Right ventricle myocardium inferior (tissue), 1 donor: Measurements from ENCODE around the gene NAA80. TPM values are rescaled to one million over a fixed set of nuclear protein-coding genes. Genes with fewer than 3 reads are reported as not detected.
A peak's percentile ranks its signal among the peaks of the same experiment; 100 is the strongest.
"Not testable (repeated sequence)": the region's sequence is repeated elsewhere in the genome, so short reads cannot be mapped to it uniquely, and the experiment has no call there.

ENCODE experiments used
- ATAC-seq: fragments of 200-7000 bp; cut with Tn5 transposase; one replicate; pipeline ENCODE4 v1.9.1; 2020; ENCODE audit warnings: mild to moderate bottlenecking, moderate library complexity
- DNase-seq: peaks from one replicate; pipeline ENCODE4 v3.0.0; 2021; ENCODE audit errors: missing footprints
- intact Hi-C: fragments of 100-400 bp; cut with DNase I; formaldehyde crosslinking; loops from one replicate; pipeline ENCODE4 v1.11.0; 2022
- total RNA-seq: library from RNA; stranded (reverse); fragmentation: NEBNext Ultra II Directional; extraction: Animal tissue kit (Norgen Biotek cat#: 25700); gene quantifications from one replicate; pipeline ENCODE4 v1.2.1, GENCODE V29; 2021
- donor health status: DM: no; HTN: yes; CAD: no; lungs with severe emphysema.

Gene NAA80
- total RNA-seq, 1 donor from 2014 or later: 5.8 TPM

- intact Hi-C loops: no loop called here
- DNase-seq: no peak
- ATAC-seq: no peak
These were observed 32.4 kb downstream of the NAA80 start for GRCh38 chr3:50266836-50267235.

DNA sequence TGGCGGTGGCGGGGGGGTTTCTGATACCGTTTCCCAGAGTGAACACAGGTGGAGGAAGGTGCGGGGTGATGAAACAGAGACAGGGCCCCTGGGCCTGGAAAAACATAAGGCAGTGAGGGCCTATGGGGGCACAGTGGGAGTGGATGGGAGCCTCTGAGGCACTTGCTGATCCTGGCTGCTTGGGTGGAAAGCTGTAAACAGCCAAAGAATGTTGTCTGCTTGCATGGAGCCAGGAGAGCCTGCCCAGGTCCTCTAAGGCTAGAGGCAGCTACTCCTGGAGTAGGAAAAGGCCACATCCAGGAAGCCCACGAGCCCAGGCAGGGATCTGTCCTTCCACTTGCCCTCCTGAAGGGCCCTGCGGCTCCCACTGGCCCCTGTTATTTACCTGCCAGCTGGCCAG is 33.2 kb downstream of the NAA80 start:
- ATAC-seq (no peak), DNase-seq (no peak)
- intact Hi-C loops: no loop called here

DNA sequence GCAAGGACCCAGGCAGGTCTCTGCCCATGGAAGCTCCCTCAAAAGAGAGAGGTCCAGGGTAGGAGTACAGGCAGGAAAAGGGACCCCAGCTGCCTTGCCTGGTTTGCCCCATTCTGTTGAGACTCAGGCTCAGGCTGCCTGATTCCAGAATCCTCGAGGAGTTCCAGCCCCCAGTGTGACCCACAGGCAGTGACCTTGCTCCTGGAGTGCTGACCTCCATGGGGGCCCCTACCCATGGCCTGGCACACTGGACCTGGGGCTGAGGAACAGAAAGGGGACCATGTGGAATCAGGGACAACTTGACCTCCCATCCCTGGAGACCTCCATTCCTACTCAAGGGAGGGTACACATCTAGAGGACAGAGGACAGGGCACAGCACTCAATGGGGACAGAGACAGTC is 33.6 kb downstream of the NAA80 start:
- DNase-seq (no peak), ATAC-seq (no peak)
- intact Hi-C loops: no loop called here

- no peak for DNase-seq
- intact Hi-C loops: no loop called here
- ATAC-seq: no peak
These were observed 34.2 kb downstream of the NAA80 start for GRCh38 chr3:50264964-50265485.

DNA sequence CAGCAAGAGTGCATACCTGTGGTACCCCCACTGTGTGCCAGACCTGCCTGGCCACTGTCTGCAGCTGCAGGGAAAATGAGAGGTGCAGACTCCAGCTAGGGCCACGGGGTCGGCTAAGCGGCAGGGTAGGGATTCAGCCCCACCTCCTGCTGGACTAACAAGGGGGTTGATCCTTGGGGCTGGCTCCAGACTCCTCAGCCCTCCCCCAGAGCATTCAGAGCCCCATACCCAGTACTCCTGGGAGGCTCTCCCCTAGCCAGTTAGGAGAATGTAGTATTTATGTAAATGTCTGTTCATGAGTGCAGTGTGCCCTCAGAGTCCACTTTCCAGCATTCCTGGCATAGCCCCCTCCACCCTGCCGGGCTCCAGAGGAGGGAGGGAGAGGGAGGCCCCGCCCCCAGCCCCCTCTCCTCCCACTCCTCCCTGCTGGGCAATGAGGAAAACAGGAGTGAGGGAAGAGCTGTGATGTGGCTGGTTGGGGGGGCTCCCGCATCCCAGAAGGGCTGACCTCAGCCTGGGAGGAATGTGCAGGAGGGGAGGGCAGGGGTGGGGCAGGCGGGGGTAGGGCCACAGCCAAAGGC is 34.7 kb downstream of the NAA80 start:
- intact Hi-C loops: no loop called here
- peak; percentile 54 for ATAC-seq
- DNase-seq: peak; percentile 77

GRCh38 chr3:50263478-50264382 is 35.5 kb downstream of the NAA80 start:
- no peak for DNase-seq
- intact Hi-C loops: no loop called here

GRCh38 chr3:50262778-50263177 is 36.4 kb downstream of the NAA80 start:
- no peak for DNase-seq
- intact Hi-C loops: no loop called here
- no peak for ATAC-seq

More at GRCh38 chr3:50263478-50264382, 35.5 kb downstream of the NAA80 start:
- no peak for ATAC-seq

GRCh38 chr3:50262200-50262599 is 37.0 kb downstream of the NAA80 start:
- DNase-seq, ATAC-seq, intact Hi-C loops: not testable (repeated sequence)

DNA sequence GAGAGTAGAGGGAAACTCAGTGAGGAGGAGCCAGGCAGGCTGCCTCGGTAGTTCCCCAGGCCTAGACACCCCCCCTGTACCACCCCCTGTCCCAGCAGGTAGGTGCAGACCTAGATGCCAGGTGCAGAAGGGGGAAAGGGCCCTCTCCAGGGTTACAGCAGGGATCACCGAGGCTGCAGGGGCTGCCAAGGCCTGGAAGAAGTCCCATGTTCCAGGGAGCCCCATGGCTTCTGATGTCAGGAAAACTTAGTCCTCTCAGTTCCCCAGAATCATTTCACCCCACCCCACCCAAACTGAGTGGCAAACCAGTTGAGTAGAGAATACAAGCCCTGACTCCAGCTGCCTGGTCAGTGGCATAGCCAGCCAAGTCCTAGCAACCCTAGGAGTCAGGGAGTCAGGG is 37.7 kb downstream of the NAA80 start:
- intact Hi-C loops: no loop called here
- no peak for DNase-seq
- ATAC-seq: no peak

DNA sequence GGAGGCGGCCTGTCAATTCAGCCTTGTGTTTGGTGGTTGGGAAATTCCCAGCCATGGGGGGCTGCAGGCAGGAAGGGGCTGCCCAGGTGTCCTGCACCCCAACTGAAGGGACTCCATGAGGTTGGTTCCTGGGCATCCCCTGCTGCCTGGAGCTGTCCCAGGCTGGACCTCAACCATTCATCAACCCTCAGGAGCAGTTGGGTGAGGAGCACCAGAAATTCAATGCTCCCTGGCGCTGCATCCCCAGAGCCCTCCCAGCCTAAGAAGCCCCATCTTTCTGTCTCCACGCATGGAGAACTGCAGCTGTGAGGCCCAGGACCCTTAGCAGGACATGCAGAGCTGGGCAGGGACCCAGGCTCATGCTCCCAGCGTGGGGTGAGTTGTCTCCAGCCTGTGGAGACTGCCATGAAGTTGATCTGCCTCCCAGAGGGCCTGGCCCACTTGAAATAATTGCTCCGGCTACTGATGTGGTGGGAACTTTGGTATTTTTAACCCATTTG is 38.2 kb downstream of the NAA80 start:
- ATAC-seq: no peak
- no peak for DNase-seq
- intact Hi-C loops: loop anchor here (1.0 kb wide), 1 partner anchor 63 kb away; no protein-coding TSS in a partner anchor

- intact Hi-C loops: loop anchor here (1.0 kb wide), 1 partner anchor 64 kb away; no protein-coding TSS in a partner anchor
- peak; percentile 86 for ATAC-seq
- DNase-seq: peak; percentile 97
These were observed 38.9 kb downstream of the NAA80 start for GRCh38 chr3:50260027-50260941.

DNA sequence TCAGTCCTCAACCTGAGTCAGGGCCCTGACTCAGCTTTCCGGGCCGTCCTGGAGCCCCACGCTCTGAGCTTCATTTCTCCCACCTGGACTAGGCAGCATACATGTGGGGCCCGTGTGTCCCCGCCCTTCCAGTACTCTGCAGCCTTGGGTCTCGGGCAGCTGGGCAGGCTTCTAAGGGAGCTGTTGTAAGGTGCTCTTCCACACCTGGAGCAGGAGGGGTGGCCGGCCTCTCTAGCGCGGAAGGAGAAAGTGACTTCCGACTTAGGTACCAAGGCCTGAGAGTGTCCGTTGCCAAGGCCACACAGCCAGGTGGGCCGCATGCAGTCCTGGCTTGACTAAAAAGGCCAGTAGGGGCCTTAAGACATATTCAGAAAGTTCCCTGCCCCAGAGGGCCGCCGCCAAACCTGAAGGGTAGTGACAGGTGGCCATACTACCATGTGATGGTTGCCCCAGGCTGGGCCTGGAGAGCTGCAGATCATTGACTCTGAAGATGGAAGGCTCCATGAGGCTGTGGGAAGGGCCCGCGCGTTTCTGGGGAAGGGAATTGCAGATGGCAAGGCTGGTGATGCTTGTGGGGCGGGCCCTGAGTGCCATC is 39.7 kb downstream of the NAA80 start:
- intact Hi-C loops: loop anchor here (1.0 kb wide), 1 partner anchor 65 kb away; no protein-coding TSS in a partner anchor
- no peak for ATAC-seq
- DNase-seq: no peak

- ATAC-seq (no peak), DNase-seq (no peak)
- intact Hi-C loops: no loop called here
These were observed 40.2 kb downstream of the NAA80 start for GRCh38 chr3:50258979-50259378.

DNA sequence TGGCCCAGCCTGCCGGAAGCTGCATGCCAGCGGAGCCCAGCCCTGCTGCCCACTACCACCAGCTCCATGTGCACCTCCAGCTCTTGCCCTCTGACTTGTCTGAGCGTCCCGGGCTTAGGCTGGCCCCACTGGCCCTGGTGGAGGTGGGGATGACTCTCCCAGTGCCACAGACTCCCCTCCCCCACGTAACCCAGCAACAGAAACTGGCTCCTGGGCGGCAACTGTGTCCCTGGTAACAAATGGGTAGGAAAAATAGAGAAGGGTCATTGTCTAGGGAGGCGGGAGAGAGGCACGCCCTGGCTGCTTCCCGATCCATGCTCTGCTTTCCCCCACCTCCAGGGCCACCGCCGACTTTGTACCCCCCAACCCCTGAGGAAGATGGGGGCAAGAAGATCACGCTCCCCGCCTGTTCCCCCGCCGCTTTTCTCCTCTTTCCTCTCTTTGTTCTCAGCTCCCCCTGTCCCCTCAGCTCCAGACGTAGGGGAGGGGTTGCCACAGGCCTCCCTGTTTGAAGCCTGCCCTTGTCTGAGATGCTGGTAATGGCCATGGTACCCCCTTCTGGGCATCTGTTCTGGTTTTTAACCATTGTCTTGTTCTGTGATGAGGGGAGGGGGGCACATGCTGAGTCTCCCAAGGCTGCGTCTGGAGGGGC is 41.0 kb downstream of the NAA80 start:
- ATAC-seq: no peak
- no peak for DNase-seq
- intact Hi-C loops: no loop called here

- ATAC-seq (no peak), DNase-seq (no peak)
- intact Hi-C loops: no loop called here
These were observed 42.0 kb downstream of the NAA80 start for GRCh38 chr3:50256978-50257890.

GRCh38 chr3:50255251-50255615 is 44.0 kb downstream of the NAA80 start:
- DNase-seq (no peak), ATAC-seq (no peak)
- intact Hi-C loops: no loop called here
